H1 (cell line): Measurements from ENCODE around the gene PNMA8C. TPM values are rescaled to one million over a fixed set of nuclear protein-coding genes. Genes with fewer than 3 reads are reported as not detected.

Source experiments
- CTCF ChIA-PET: fragments of 300-600 bp; sonication (Branson Sonifier 250); formaldehyde crosslinking; loops from one replicate; lab custom pipeline; 2021; ENCODE audit not compliant: partially characterized antibody; lab: Charles Lee
- POLR2A ChIA-PET: fragments of 300-600 bp; sonication (Branson Sonifier 250); formaldehyde crosslinking; loops from one replicate; lab custom pipeline; 2021; ENCODE audit warnings: inconsistent platforms; ENCODE audit not compliant: partially characterized antibody; lab: Charles Lee
- DNase-seq, 2 experiments: peaks; one replicate each; pipeline versions ENCODE4 v3.0.0 to v3.0.0-alpha.2; 2010 to 2022; ENCODE audit warnings: low spot score in 2 of 2, low read depth in 1 of 2, mixed read lengths in 1 of 2
- FAIRE-seq: peaks from 2 replicates; lab custom pipeline; 2011; peaks lifted over from hg19 to GRCh38; lab: Jason Lieb, UNC
- H2AFZ ChIP-seq: 2 replicates; pipeline ENCODE4 v1.8.1; 2012; ENCODE audit warnings: low read length, inconsistent platforms
- H2AK5ac ChIP-seq: 2 replicates; pipeline ENCODE4 v1.6.1; 2013; ENCODE audit warnings: low read depth, low read length
- H2BK120ac ChIP-seq: replicated peaks from 2 replicates; pipeline ENCODE3; 2013; ENCODE audit warnings: low read depth, low read length, inconsistent platforms
- H2BK12ac ChIP-seq: 2 replicates; pipeline ENCODE4 v1.6.1; 2013; ENCODE audit warnings: low read depth, low read length
- H2BK15ac ChIP-seq: 2 replicates; pipeline ENCODE4 v1.6.1; 2013; ENCODE audit warnings: low read length
- H2BK20ac ChIP-seq: 2 replicates; pipeline ENCODE4 v1.6.1; 2013; ENCODE audit warnings: low read length
- H2BK5ac ChIP-seq: 2 replicates; pipeline ENCODE4 v1.6.1; 2013; ENCODE audit warnings: low read depth, low read length
- H3K14ac ChIP-seq: 2 replicates; pipeline ENCODE4 v1.6.1; 2013; ENCODE audit warnings: inconsistent platforms; ENCODE audit not compliant: insufficient read length
- H3K18ac ChIP-seq: 2 replicates; pipeline ENCODE4 v1.6.1; 2013; ENCODE audit warnings: low read length; ENCODE audit errors: extremely low read depth
- H3K23ac ChIP-seq: 2 replicates; pipeline ENCODE4 v1.6.1; 2013; ENCODE audit warnings: inconsistent platforms; ENCODE audit not compliant: insufficient read length
- H3K23me2 ChIP-seq: 2 replicates; pipeline ENCODE4 v1.6.1; 2013; ENCODE audit warnings: low read depth, low read length
- H3K27ac ChIP-seq: 2 replicates; pipeline ENCODE4 v1.6.1; 2011; ENCODE audit warnings: low read depth, low read length, inconsistent platforms
- H3K27me3 ChIP-seq, 4 experiments: replicated peaks in 1 of 4; 1 replicate in 1 of 4; 2 replicates in 3 of 4; pipeline versions ENCODE4 v1.6.1 to v1.8.1; 2011 to 2013; ENCODE audit warnings: low read length in 3 of 4, mild to moderate bottlenecking in 3 of 4, inconsistent platforms in 2 of 4, mixed read lengths in 2 of 4, moderate library complexity in 1 of 4; ENCODE audit not compliant: control insufficient read depth in 3 of 4, insufficient read depth in 3 of 4; ENCODE audit errors: extremely low read depth in 1 of 4
- H3K36me3 ChIP-seq, 4 experiments: 2 replicates each; pipeline versions ENCODE4 v1.6.1 to v1.8.1; 2011 to 2013; ENCODE audit warnings: mild to moderate bottlenecking in 4 of 4, low read length in 3 of 4, moderate library complexity in 2 of 4, control low read depth in 1 of 4, inconsistent platforms in 1 of 4; ENCODE audit not compliant: insufficient read depth in 4 of 4, control insufficient read depth in 2 of 4
- H3K4ac ChIP-seq: replicated peaks from 2 replicates; pipeline ENCODE3; 2013; ENCODE audit warnings: low read length, low read depth, mixed read lengths, inconsistent platforms; ENCODE audit not compliant: insufficient read length
- H3K4me1 ChIP-seq, 4 experiments: replicated peaks in 1 of 4; 1 replicate in 1 of 4; 2 replicates in 3 of 4; pipeline versions ENCODE4 v1.6.1 to v1.8.1; 2011 to 2013; ENCODE audit warnings: low read length in 3 of 4, inconsistent platforms in 2 of 4, mixed read lengths in 1 of 4; ENCODE audit not compliant: insufficient read depth in 4 of 4, control insufficient read depth in 3 of 4
- H3K4me2 ChIP-seq, 2 experiments: 2 replicates each; pipeline versions ENCODE4 v1.6.1 to v1.8.1; 2011 to 2013; ENCODE audit warnings: low read depth in 2 of 2, low read length in 2 of 2, control low read depth in 1 of 2, inconsistent platforms in 1 of 2, mild to moderate bottlenecking in 1 of 2; ENCODE audit not compliant: insufficient read depth in 1 of 2
- H3K4me3 ChIP-seq, 4 experiments: fragments of 200-600, 300-600 bp in 1 of 4; sonication (generic), shearing (Covaris generic), sonication (Bioruptor Twin) in 1 of 4; 2 replicates each; pipeline versions ENCODE4 v1.5.1 to v1.8.1; 2011 to 2016; ENCODE audit warnings: low read length in 4 of 4, low read depth in 3 of 4, control low read depth in 2 of 4, inconsistent platforms in 2 of 4, mild to moderate bottlenecking in 2 of 4, mixed read lengths in 1 of 4, moderate library complexity in 1 of 4; ENCODE audit not compliant: insufficient read depth in 2 of 4; ENCODE audit errors: extremely low read depth in 1 of 4
- H3K56ac ChIP-seq: replicated peaks from 2 replicates; pipeline ENCODE3; 2013; ENCODE audit warnings: low read depth, mild to moderate bottlenecking, mixed read lengths, low read length, inconsistent platforms; ENCODE audit not compliant: insufficient read length
- H3K79me1 ChIP-seq: 2 replicates; pipeline ENCODE4 v1.6.1; 2013; ENCODE audit warnings: low read depth, low read length, control low read depth
- H3K79me2 ChIP-seq, 2 experiments: 2 replicates each; pipeline versions ENCODE4 v1.6.1 to v1.8.1; 2012 to 2013; ENCODE audit warnings: low read length in 2 of 2, mild to moderate bottlenecking in 2 of 2, inconsistent platforms in 1 of 2; ENCODE audit not compliant: insufficient read depth in 2 of 2, control insufficient read depth in 1 of 2
- H3K9ac ChIP-seq, 4 experiments: replicated peaks in 1 of 4; 1 replicate in 1 of 4; 2 replicates in 3 of 4; pipeline versions ENCODE4 v1.6.1 to v1.8.1; 2011 to 2013; ENCODE audit warnings: low read depth in 3 of 4, low read length in 3 of 4, control low read depth in 2 of 4, mild to moderate bottlenecking in 2 of 4, moderate library complexity in 2 of 4, inconsistent platforms in 1 of 4; ENCODE audit errors: extremely low read depth in 1 of 4
- H3K9me3 ChIP-seq, 2 experiments: 2 replicates each; pipeline versions ENCODE4 v1.6.1 to v1.8.1; 2012 to 2013; ENCODE audit warnings: mild to moderate bottlenecking in 2 of 2, moderate library complexity in 2 of 2, control low read depth in 1 of 2, inconsistent platforms in 1 of 2, low read depth in 1 of 2, low read length in 1 of 2, mixed read lengths in 1 of 2; ENCODE audit not compliant: insufficient read depth in 2 of 2
- H4K20me1 ChIP-seq, 2 experiments: replicated peaks in 1 of 2; 2 replicates each; pipeline versions ENCODE3 to v1.8.1; 2011 to 2013; ENCODE audit warnings: inconsistent platforms in 2 of 2, low read length in 2 of 2, mild to moderate bottlenecking in 1 of 2; ENCODE audit not compliant: insufficient read depth in 2 of 2, control insufficient read depth in 1 of 2
- H4K5ac ChIP-seq: 2 replicates; pipeline ENCODE4 v1.6.1; 2013; ENCODE audit warnings: low read length, low read depth, mixed read lengths, inconsistent platforms; ENCODE audit not compliant: insufficient read length
- H4K8ac ChIP-seq: 2 replicates; pipeline ENCODE4 v1.8.0; 2013; ENCODE audit warnings: mild to moderate bottlenecking, moderate library complexity, low read length, inconsistent platforms; ENCODE audit not compliant: insufficient read depth; ENCODE audit errors: extremely low read depth
- H4K91ac ChIP-seq: replicated peaks from 2 replicates; pipeline ENCODE3; 2013; ENCODE audit warnings: low read length, mixed read lengths, inconsistent platforms; ENCODE audit not compliant: insufficient read length
- EP300 ChIP-seq, 2 experiments: IDR thresholded peaks; 1 replicate in 1 of 2; 2 replicates in 1 of 2; pipeline ENCODE4 v1.6.1; 2011 to 2012; ENCODE audit warnings: low read depth in 2 of 2, low read length in 2 of 2, mild to moderate bottlenecking in 2 of 2, borderline replicate concordance in 1 of 2, inconsistent platforms in 1 of 2, moderate library complexity in 1 of 2
- GABPA ChIP-seq: IDR thresholded peaks from 2 replicates; pipeline ENCODE4 v1.6.1; 2011; ENCODE audit warnings: mild to moderate bottlenecking, low read length, moderate library complexity, borderline replicate concordance; ENCODE audit not compliant: insufficient read depth
- POU5F1 ChIP-seq: IDR thresholded peaks from 2 replicates; pipeline ENCODE4 v1.6.1; 2011; ENCODE audit warnings: low read depth, mild to moderate bottlenecking, low read length, moderate library complexity
- RFX5 ChIP-seq: IDR thresholded peaks from 2 replicates; pipeline ENCODE4 v1.6.1; 2011; ENCODE audit warnings: low read depth, low read length, improper control_type of control experiment, borderline replicate concordance
- SIX5 ChIP-seq: IDR thresholded peaks from 2 replicates; pipeline ENCODE4 v1.6.1; 2011; ENCODE audit warnings: mild to moderate bottlenecking, low read depth, low read length
- SP2 ChIP-seq: IDR thresholded peaks from 2 replicates; pipeline ENCODE4 v1.6.1; 2012; ENCODE audit warnings: mild to moderate bottlenecking, low read length, inconsistent platforms
- SRF ChIP-seq: IDR thresholded peaks from 2 replicates; pipeline ENCODE4 v1.6.1; 2011; ENCODE audit warnings: mild to moderate bottlenecking, low read depth, low read length, moderate library complexity
- TCF12 ChIP-seq: IDR thresholded peaks from 2 replicates; pipeline ENCODE4 v1.6.1; 2011; ENCODE audit warnings: low read depth, mild to moderate bottlenecking, low read length
- TEAD4 ChIP-seq: IDR thresholded peaks from 2 replicates; pipeline ENCODE4 v1.6.1; 2012; ENCODE audit warnings: low read depth, low read length, inconsistent platforms, mixed read lengths
- YY1 ChIP-seq: IDR thresholded peaks from 2 replicates; pipeline ENCODE4 v1.6.1; 2011; ENCODE audit warnings: low read depth, mild to moderate bottlenecking, low read length
- WGBS, 2 experiments: shearing (Covaris generic) in 1 of 2; methylation state at CpG; one replicate each; pipeline versions ENCODE4 v1.1.6 to v1.1.7; 2013 to 2015; ENCODE audit warnings: low lambda C conversion rate in 2 of 2, mixed read lengths in 2 of 2, inconsistent platforms in 1 of 2, low coverage in 1 of 2, missing lambda C conversion rate in 1 of 2; ENCODE audit not compliant: insufficient replicate concordance in 2 of 2, insufficient coverage in 1 of 2, insufficient read length in 1 of 2; ENCODE audit errors: extremely low coverage in 1 of 2, missing lambda C conversion rate in 1 of 2; 5-methylcytosine and 5-hydroxymethylcytosine counted together
- polyA plus RNA-seq, 7 experiments: library from polyadenylated mRNA; depleted of rRNA in 3 of 7; stranded (reverse) in 5 of 7; unstranded in 2 of 7; fragments of >200 nt in 5 of 7; fragments of 200-250 nt in 2 of 7; gene quantifications; 1 replicate in 5 of 7; 2 replicates in 1 of 7; 4 replicates in 1 of 7; pipeline versions ENCODE4 v1.2.1 to v1.2.3, GENCODE V29; 2011 to 2013; ENCODE audit warnings: missing spikeins in 2 of 7, mixed read lengths in 2 of 7
- total RNA-seq: library from RNA; stranded (reverse); fragmentation: NEBNext Ultra II Directional; extraction: Animal tissue kit (Norgen Biotek cat#: 25700); gene quantifications from 2 replicates; pipeline ENCODE4 v1.2.1, GENCODE V29; 2021
- TF ChIP-seq, protein P1 (sequence below): IDR thresholded peaks from 2 replicates; pipeline ENCODE4 v1.6.1; 2012; ENCODE audit warnings: inconsistent platforms

The PNMA8C gene
- total and polyA plus RNA-seq, 2 of the 8 experiments (the other 6 are each of a cell fraction or from before 2014, with no cell fraction given): 0.53 to 1.8 TPM

- Histone ChIP-seq H4K91ac (no peak overlapping the region), H3K27ac (no peak overlapping the region), H3K23me2 (peaks cover 22% of the 10 kb centered on the region), H2AK5ac (no peak overlapping the region), H3K36me3 (0 out of 8 replicates have a peak, but pooled peaks cover 0 to 2% (median 0%) of the 10 kb centered on the region in 4 experiments), H4K5ac (no peak overlapping the region), H3K4me2 (peak overlapping the region; percentile 83 to 95), H3K56ac (no peak overlapping the region), H4K20me1 (peaks cover 8 to 14% of the 10 kb centered on the region in 2 experiments), H3K18ac (peak overlapping the region; percentile 60; the same call in 1 of the 2 replicates), H3K79me2 (peaks cover 0 to 16% of the 10 kb centered on the region in 2 experiments; a peak in 2 of 4 replicates), H3K79me1 (peaks cover 3% of the 10 kb centered on the region), H2BK5ac (no peak overlapping the region), H4K8ac (no peak overlapping the region; the same call in 1 of the 2 replicates), H2BK120ac (no peak overlapping the region), H3K23ac (no peak overlapping the region), H2BK15ac (no peak overlapping the region), H3K4me1 (peaks cover 3 to 24% (median 15%) of the 10 kb centered on the region in 4 experiments; a peak in 6 of 7 replicates), H2BK12ac (no peak overlapping the region), H3K9ac (no peak overlapping the region; a peak in 1 of 7 replicates), H3K9me3 (no peaks in the 10 kb centered on the region), H2BK20ac (no peak overlapping the region), H3K27me3 (peaks cover 0 to 20% (median 9%) of the 10 kb centered on the region in 4 experiments; a peak in 5 of 7 replicates), H3K4ac (no peak overlapping the region), H3K14ac (no peak overlapping the region), H2AFZ (no peak overlapping the region), H3K4me3 (peak overlapping the region; percentile 57 to 88 (median 74); a peak in 7 of 8 replicates)
- CTCF ChIA-PET: interaction anchor here (0.6 to 4.1 kb wide), 8 partner anchors 9 to 99 kb away, joined by 3 to 23 read pairs (median 6); no protein-coding TSS in a partner anchor
- WGBS, 2 experiments: 90% methylated on average over 12 of the region's 13 CpGs; no CpG with 5 or more reads in 1 of the 2 experiments
- FAIRE-seq (no peak), DNase-seq (no peak)
- POLR2A ChIA-PET: interaction anchor here (0.7 to 3.6 kb wide), 2 partner anchors 7 to 107 kb away, joined by 3 to 28 read pairs; no protein-coding TSS in a partner anchor
- TF ChIP-seq EP300 (IDR thresholded peaks at IDR 0.05; ENCODE audit: borderline replicate concordance in 1 of 2, low read depth in 2 of 2, low read length in 2 of 2): no peak
- no peak for TF ChIP-seq POU5F1
- TF ChIP-seq SP2: no peak
- TF ChIP-seq YY1: no peak
- TF ChIP-seq SIX5: no peak
- no peak for TF ChIP-seq GABPA
- TF ChIP-seq, protein P1, sequence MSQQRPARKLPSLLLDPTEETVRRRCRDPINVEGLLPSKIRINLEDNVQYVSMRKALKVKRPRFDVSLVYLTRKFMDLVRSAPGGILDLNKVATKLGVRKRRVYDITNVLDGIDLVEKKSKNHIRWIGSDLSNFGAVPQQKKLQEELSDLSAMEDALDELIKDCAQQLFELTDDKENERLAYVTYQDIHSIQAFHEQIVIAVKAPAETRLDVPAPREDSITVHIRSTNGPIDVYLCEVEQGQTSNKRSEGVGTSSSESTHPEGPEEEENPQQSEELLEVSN: no peak
- TF ChIP-seq TEAD4: no peak
- no peak for TF ChIP-seq TCF12
- TF ChIP-seq SRF: no peak
- no peak for TF ChIP-seq RFX5
Measured at GRCh38 chr19:46411088-46411924, 17.4 kb downstream of the PNMA8C start.
